Measurements from ENCODE around the gene FGD2.

GRCh38 chr6:37029249-37029971, 24.0 kb downstream of the FGD2 start:
- TF ChIP-seq CTCF (IDR thresholded peaks at IDR 0.05; ENCODE audit: borderline replicate concordance, extremely low read depth, low read length, poor library complexity, severe bottlenecking) (peak; percentile 73), EZH2 (IDR thresholded peaks at IDR 0.05; ENCODE audit: borderline replicate concordance, low read depth, low read length, severe bottlenecking) (no peak)

All from DND-41 (cell line).